BJ (cell line): ENCODE measurements around the gene RBP2. TPM values are rescaled to one million over a fixed set of nuclear protein-coding genes. Genes with fewer than 3 reads are reported as not detected.

Source experiments
- CTCF ChIA-PET: fragments of 350-600 bp; formaldehyde crosslinking; extraction: SDS; loops from one replicate; lab custom pipeline; 2021; ENCODE audit warnings: antibody characterized with exemption, inconsistent platforms; lab: Yijun Ruan, JAX
- POLR2A ChIA-PET: fragments of 300-600 bp; sonication (Branson Sonifier 250); formaldehyde crosslinking; extraction: SDS; loops from one replicate; lab custom pipeline; 2021; ENCODE audit warnings: antibody characterized with exemption; lab: Charles Lee
- DNase-seq: peaks from one replicate; pipeline ENCODE4 v3.0.0-alpha.2; 2011; ENCODE audit warnings: low read depth
- H3K27me3 ChIP-seq: 2 replicates; pipeline ENCODE4 v1.6.0; 2011; ENCODE audit warnings: low read length; ENCODE audit not compliant: control insufficient read depth, insufficient read depth
- H3K36me3 ChIP-seq: 2 replicates; pipeline ENCODE4 v1.5.1; 2011; ENCODE audit warnings: low read length; ENCODE audit not compliant: control insufficient read depth, insufficient read depth
- H3K4me3 ChIP-seq: 2 replicates; pipeline ENCODE4 v1.5.1; 2011; ENCODE audit warnings: low read depth, mild to moderate bottlenecking, control low read depth, low read length
- polyA plus RNA-seq: library from polyadenylated mRNA; depleted of rRNA; stranded (reverse); fragments of >200 nt; gene quantifications from 2 replicates; pipeline ENCODE4 v1.2.3, GENCODE V29; 2011
- TF ChIP-seq, protein P1 (sequence below): IDR thresholded peaks from 2 replicates; pipeline ENCODE4 v1.5.1; 2011; ENCODE audit warnings: low read depth, mild to moderate bottlenecking, control low read depth, inconsistent platforms, low read length, moderate library complexity; ENCODE audit not compliant: insufficient read depth

The RBP2 gene
- polyA plus RNA-seq, 1 experiment = not detected

DNA sequence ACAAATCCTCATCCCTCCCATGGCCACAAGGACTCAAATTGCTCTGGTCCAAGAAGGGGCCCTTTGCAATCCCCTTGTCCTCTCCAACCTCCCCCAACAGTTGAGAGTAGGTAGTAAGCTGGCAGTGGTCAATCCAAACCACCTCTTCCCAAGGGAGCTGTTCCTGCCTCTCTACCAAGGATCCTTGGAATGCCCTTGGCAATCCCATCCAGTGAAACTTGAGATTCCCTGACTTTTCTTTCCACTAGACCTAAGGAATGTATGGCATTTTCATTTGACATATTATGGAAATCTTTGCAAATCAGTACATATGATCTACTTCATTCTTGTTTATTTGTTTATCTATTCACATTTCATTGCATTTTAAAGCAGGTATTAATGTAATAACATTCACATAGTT lies 4.8 kb upstream of the RBP2 start:
- no peak for DNase-seq
- Histone ChIP-seq H3K27me3 (no peaks in the 10 kb centered on the region), H3K36me3 (no peaks in the 10 kb centered on the region), H3K4me3 (no peak overlapping the region)
- CTCF ChIA-PET = no interaction called here
- TF ChIP-seq, protein P1, sequence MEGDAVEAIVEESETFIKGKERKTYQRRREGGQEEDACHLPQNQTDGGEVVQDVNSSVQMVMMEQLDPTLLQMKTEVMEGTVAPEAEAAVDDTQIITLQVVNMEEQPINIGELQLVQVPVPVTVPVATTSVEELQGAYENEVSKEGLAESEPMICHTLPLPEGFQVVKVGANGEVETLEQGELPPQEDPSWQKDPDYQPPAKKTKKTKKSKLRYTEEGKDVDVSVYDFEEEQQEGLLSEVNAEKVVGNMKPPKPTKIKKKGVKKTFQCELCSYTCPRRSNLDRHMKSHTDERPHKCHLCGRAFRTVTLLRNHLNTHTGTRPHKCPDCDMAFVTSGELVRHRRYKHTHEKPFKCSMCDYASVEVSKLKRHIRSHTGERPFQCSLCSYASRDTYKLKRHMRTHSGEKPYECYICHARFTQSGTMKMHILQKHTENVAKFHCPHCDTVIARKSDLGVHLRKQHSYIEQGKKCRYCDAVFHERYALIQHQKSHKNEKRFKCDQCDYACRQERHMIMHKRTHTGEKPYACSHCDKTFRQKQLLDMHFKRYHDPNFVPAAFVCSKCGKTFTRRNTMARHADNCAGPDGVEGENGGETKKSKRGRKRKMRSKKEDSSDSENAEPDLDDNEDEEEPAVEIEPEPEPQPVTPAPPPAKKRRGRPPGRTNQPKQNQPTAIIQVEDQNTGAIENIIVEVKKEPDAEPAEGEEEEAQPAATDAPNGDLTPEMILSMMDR = no peak
- POLR2A ChIA-PET = no interaction called here

DNA sequence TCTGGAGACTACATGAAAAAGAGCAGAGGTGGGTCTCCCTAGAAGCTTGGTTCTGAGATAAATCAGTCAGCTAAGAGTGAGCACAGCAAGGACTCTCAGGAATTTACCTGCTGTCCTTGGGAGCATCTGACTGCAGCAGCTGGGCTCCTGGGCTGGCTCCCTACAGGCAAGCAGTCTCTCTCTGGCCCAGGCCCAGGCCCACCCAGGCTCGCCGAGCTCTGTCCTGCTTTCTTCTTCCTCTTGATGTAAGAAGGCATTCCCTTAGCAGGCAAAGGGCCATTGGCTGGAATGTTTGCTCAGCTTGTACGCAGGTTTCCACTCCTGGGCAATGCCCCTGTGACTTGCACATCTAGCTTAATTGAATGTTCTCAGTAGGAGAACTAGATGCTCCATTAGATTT lies 4.3 kb upstream of the RBP2 start:
- ChIA-PET CTCF (no interaction called here), POLR2A (no interaction called here)
- H3K27me3 ChIP-seq = no peaks in the 10 kb centered on the region
- no peak for DNase-seq
- no peak overlapping the region for H3K4me3 ChIP-seq
- TF ChIP-seq, protein P1 = no peak
- H3K36me3 ChIP-seq = no peaks in the 10 kb centered on the region

DNA sequence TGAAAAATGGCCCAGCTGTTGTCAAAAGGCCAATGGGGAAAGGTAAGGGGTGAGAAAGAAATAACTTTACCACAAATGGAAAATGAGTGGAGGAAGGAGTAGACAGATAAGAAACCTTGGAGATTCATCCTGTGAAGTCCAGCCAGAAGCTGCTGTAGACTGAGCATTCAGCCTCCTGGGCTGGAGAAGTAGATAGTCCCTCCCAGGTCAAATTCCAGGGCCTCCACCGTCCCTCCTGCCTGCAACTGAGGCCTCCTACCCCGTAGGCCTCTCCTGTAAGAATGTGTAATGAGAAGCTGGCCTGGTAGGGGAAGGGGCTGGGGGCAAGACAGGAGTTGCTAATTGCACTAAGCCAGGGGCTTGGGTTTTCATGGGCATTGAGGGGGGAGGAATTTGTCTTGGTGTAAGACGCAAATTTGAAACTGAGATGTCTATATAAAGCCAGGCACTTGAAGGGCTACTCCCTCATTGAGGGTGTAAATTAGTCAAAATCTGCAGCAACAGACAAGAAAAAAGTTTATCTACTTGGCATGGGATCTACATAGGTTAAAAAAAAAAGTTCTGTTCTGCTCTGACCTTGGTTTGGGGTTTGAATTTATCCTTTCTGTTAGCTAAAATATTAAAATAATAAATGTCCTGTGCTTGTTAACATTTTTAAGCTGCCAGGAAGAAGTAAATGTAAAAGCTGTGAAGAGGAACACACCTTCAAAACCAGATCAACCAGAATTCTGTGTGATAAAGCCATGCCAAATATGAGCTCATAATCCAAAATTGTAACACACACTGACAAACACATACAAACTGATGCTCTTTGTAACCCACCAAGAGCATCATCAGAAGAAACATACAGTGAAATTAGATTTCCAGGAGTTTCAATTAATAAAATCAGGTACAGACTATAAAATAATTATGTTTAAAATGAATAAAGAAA lies 1.7 kb upstream of the RBP2 start:
- TF ChIP-seq, protein P1 = no peak
- CTCF ChIA-PET = interaction anchor here (0.6 kb wide), 1 partner anchor 252 kb away, joined by 3 read pairs; no protein-coding TSS in a partner anchor
- no peaks in the 10 kb centered on the region for H3K36me3 ChIP-seq

DNA sequence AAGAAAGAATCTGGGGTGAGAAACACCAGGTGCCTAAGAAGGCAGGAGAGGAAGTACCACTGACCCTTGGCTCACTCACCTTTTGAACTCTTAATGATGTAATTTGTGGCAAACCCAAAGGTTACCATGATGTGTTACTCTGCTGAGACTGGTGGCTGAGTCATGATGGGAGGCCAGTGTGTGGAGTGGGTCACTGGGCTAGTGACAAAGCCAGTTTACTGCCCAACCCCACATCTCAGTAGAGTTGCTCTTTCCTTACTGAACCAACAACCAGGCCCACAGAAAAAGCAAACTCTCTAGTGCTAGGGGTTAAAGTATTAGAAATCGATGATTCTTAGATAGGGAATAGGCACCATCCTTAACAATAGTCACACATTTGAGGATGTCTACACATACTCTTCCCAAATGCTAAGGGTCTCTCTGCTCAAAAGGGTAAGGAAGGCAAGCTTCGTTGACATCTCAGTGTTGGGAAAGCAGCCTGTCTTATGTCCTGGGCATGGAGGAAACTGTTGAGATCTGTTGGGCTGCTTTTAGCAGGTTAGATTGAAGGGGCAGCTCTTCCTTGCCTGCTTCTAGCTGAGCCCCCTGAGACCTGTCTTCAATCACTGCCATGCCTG lies 3.1 kb downstream of the RBP2 start:
- ChIA-PET POLR2A (no interaction called here), CTCF (no interaction called here)
- TF ChIP-seq, protein P1 = no peak
- Histone ChIP-seq H3K4me3 (no peak overlapping the region), H3K36me3 (no peaks in the 10 kb centered on the region), H3K27me3 (no peaks in the 10 kb centered on the region)
- DNase-seq = no peak

More for the DNA sequence above, 1.7 kb upstream of the RBP2 start:
- POLR2A ChIA-PET = no interaction called here
- H3K4me3 ChIP-seq = no peak overlapping the region
- no peaks in the 10 kb centered on the region for H3K27me3 ChIP-seq
- DNase-seq = no peak

DNA sequence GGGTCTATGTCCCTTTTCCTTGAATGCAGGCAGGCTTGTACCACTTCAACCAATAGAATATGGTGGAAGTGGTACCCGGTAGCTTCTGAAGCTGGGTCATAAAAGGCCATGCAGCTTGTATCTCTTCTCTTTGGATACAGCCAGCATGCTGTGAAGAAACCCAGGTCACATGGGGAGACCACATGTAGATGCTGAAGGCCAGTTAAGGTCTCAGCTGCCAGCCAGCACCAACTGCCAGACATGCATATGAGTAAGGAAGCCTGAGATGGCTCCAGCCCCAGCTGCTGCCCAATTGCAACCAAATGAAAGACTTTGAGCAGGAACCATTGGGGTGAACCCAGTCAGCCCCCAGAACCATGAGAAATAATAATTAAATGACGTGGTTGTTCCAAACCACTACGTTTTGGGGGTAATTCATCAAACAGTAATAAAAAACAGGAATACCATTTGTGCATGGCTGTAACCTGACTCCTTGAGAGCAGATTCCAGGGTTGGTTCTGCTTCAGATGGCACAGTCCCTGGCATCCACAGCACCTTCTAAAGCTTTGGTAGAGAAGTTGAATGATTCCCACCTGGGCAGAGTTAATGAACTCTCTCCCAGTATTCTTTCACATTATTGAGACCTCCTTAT lies 3.8 kb downstream of the RBP2 start:
- CTCF ChIA-PET = no interaction called here

More for the DNA sequence above, 3.8 kb downstream of the RBP2 start:
- H3K36me3 ChIP-seq = no peaks in the 10 kb centered on the region
- POLR2A ChIA-PET = no interaction called here
- no peak for DNase-seq
- no peaks in the 10 kb centered on the region for H3K27me3 ChIP-seq
- TF ChIP-seq, protein P1 = no peak
- no peak overlapping the region for H3K4me3 ChIP-seq
